WTC11 (cell line): ENCODE results near the gene BICD2. TPM values are rescaled to one million over a fixed set of nuclear protein-coding genes. Genes with fewer than 3 reads are reported as not detected.
"Not testable (repeated sequence)": the region's sequence is repeated elsewhere in the genome, so short reads cannot be mapped to it uniquely, and the experiment has no call there.

Source experiments
- ATAC-seq: fragments of 200-7000 bp; cut with Tn5 transposase; 2 replicates; pipeline ENCODE4 v1.10.0; 2021; ENCODE audit warnings: mild to moderate bottlenecking, moderate library complexity
- Bru-seq: library from RNA; stranded (reverse); fragments of 400-500 nt; gene quantifications from one replicate; lab custom pipeline; 2021; lab: Mats Ljungman, UMichigan
- CTCF ChIA-PET: fragments of 300-600 bp; sonication (Branson Sonifier 250); formaldehyde crosslinking; loops from one replicate; lab custom pipeline; 2021; ENCODE audit warnings: antibody characterized with exemption; lab: Charles Lee
- POLR2A ChIA-PET: fragments of 350-600 bp; sonication (Branson Sonifier 250); formaldehyde crosslinking; loops from one replicate; lab custom pipeline; 2021; ENCODE audit warnings: antibody characterized with exemption; lab: Charles Lee
- DNase-seq: peaks from one replicate; pipeline ENCODE4 v3.0.0; 2021; ENCODE audit warnings: low spot score
- H3K27ac Mint-ChIP-seq: 2 replicates; pipeline ENCODE4 v1.8.0; 2021; ENCODE audit warnings: mixed read lengths
- H3K27me3 Mint-ChIP-seq: 2 replicates; pipeline ENCODE4 v1.8.0; 2021; ENCODE audit warnings: low read depth, mild to moderate bottlenecking, moderate library complexity, mixed read lengths
- H3K36me3 Mint-ChIP-seq: 2 replicates; pipeline ENCODE4 v1.8.0; 2021; ENCODE audit warnings: mixed read lengths
- H3K4me1 Mint-ChIP-seq: 2 replicates; pipeline ENCODE4 v1.8.0; 2022; ENCODE audit warnings: mixed read lengths
- H3K4me3 Mint-ChIP-seq: 2 replicates; pipeline ENCODE4 v1.8.0; 2021; ENCODE audit warnings: mild to moderate bottlenecking, moderate library complexity, mixed read lengths
- H3K9me3 Mint-ChIP-seq: 2 replicates; pipeline ENCODE4 v1.8.0; 2021; ENCODE audit warnings: mixed read lengths
- ARID4B ChIP-seq: sonication (generic); formaldehyde crosslinking; IDR thresholded peaks from 2 replicates; pipeline ENCODE4 v1.8.0; 2023; ENCODE audit warnings: missing genetic modification reagents, mild to moderate bottlenecking, borderline replicate concordance
- CTCF ChIP-seq: fragments of 200-600 bp; IDR thresholded peaks from 2 replicates; pipeline ENCODE4 v1.8.0; 2022; ENCODE audit warnings: antibody characterized with exemption
- ERG ChIP-seq: fragments of 250-450 bp; sonication (Bioruptor Pico); IDR thresholded peaks from 2 replicates; pipeline ENCODE4 v1.8.0; 2021; ENCODE audit warnings: mild to moderate bottlenecking
- ESRRA ChIP-seq: sonication (generic); formaldehyde crosslinking; IDR thresholded peaks from 2 replicates; pipeline ENCODE4 v1.8.1; 2022; ENCODE audit warnings: mild to moderate bottlenecking, missing genetic modification reagents, borderline replicate concordance
- FOXK1 ChIP-seq: sonication (generic); formaldehyde crosslinking; IDR thresholded peaks from 2 replicates; pipeline ENCODE4 v1.8.0; 2022; ENCODE audit warnings: mild to moderate bottlenecking, moderate library complexity, missing genetic modification reagents
- FOXP1 ChIP-seq: sonication (generic); formaldehyde crosslinking; IDR thresholded peaks from 2 replicates; pipeline ENCODE4 v1.8.0; 2022; ENCODE audit warnings: missing genetic modification reagents, mild to moderate bottlenecking, moderate library complexity, borderline replicate concordance
- FOXP4 ChIP-seq: sonication (generic); formaldehyde crosslinking; IDR thresholded peaks from 2 replicates; pipeline ENCODE4 v1.8.0; 2022; ENCODE audit warnings: mild to moderate bottlenecking, missing genetic modification reagents
- PRDM15 ChIP-seq: sonication (generic); formaldehyde crosslinking; IDR thresholded peaks from 2 replicates; pipeline ENCODE4 v1.8.0; 2022; ENCODE audit warnings: missing genetic modification reagents
- SP1 ChIP-seq: sonication (generic); formaldehyde crosslinking; conservative IDR thresholded peaks from 2 replicates; pipeline ENCODE4 v1.8.1; 2022; ENCODE audit warnings: missing genetic modification reagents
- USF2 ChIP-seq: sonication (generic); formaldehyde crosslinking; IDR thresholded peaks from 2 replicates; pipeline ENCODE4 v1.8.1; 2023; ENCODE audit warnings: mild to moderate bottlenecking, missing genetic modification reagents, moderate library complexity
- long read RNA-seq, 3 experiments: library from RNA in 1 of 3; library from capped mRNA in 1 of 3; library from polyadenylated mRNA in 1 of 3; unstranded in 2 of 3; stranded (forward) in 1 of 3; transcript quantifications; one replicate each; pipeline ENCODE4 v2.0.0, GENCODE V29; 2021
- total RNA-seq: library from RNA; stranded (reverse); gene quantifications from 3 replicates; pipeline ENCODE4 v1.2.3, GENCODE V29; 2021

Gene BICD2
- total RNA-seq = 30.8 to 38.7 TPM (median 31.4 TPM) in 3 replicates
- percentile 74 among the genes with signal in this experiment for Bru-seq, nascent RNA
- long read RNA-seq, experiment 1, full-length matches to known transcripts = 105 of 161 reads
- long read RNA-seq, experiment 1, partial matches to known transcripts = 20 of 161 reads
- long read RNA-seq, experiment 1, other reads (novel, unspliced or antisense) = 36 of 161 reads
- long read RNA-seq, experiment 2, full-length matches to known transcripts = 9 of 45 reads
- long read RNA-seq, experiment 2, partial matches to known transcripts = 34 of 45 reads
- long read RNA-seq, experiment 2, other reads (novel, unspliced or antisense) = 2 of 45 reads
- long read RNA-seq, experiment 3, partial matches to known transcripts = 0 of 1 reads
- long read RNA-seq, experiment 3, other reads (novel, unspliced or antisense) = 1 of 1 reads

- CTCF ChIA-PET = interaction anchor here (0.6 to 3.0 kb wide), 4 partner anchors 27 to 306 kb away, joined by 4 to 9 read pairs (median 4); partner anchors contain the start of gene IPPK
- Mint-ChIP-seq H3K4me3 (peak within 1 kb of the TSS; percentile 87), H3K27me3 (no peaks in the 10 kb centered on the region; the same call in 1 of the 2 replicates), H3K4me1 (peaks cover 43% of the 10 kb centered on the region), H3K36me3 (no peaks in the 10 kb centered on the region)
- no peak for DNase-seq
- TF ChIP-seq FOXP4 (CRISPR knock-in tag) = peak; percentile 58; the same call in 1 of the 2 replicates
- no peak for TF ChIP-seq USF2 (CRISPR knock-in tag)
- no peak for TF ChIP-seq ERG (CRISPR knock-in tag)
- TF ChIP-seq, all 79 proteins: peak for 1
- POLR2A ChIA-PET = interaction anchor here (2.4 kb wide), 1 partner anchor 94 kb away, joined by 8 read pairs; the partner anchor contains the start of gene IPPK
- H3K9me3 Mint-ChIP-seq = no peaks in the 10 kb centered on the region
- H3K27ac Mint-ChIP-seq = peak within 1 kb of the TSS; percentile 90
- no peak for ATAC-seq
These were observed at the start of gene BICD2 for GRCh38 chr9:92764381-92764987. TSS of gene BICD2 (minus strand) at chr9:92764833. CDS start at chr9:92764744, 89 bp downstream.

- H3K36me3 Mint-ChIP-seq, POLR2A ChIA-PET, H3K9me3 Mint-ChIP-seq, H3K27ac Mint-ChIP-seq: not testable (repeated sequence)
- DNase-seq (peak; percentile 40), ATAC-seq (peak; percentile 36)
- CTCF ChIA-PET = interaction anchor here (0.6 to 2.8 kb wide), 10 partner anchors 10 to 226 kb away, joined by 3 to 28 read pairs (median 4); no protein-coding TSS in a partner anchor
- H3K4me3 Mint-ChIP-seq = peak overlapping the region; percentile 87
- H3K4me1 Mint-ChIP-seq = peaks cover 18% of the 10 kb centered on the region
- H3K27me3 Mint-ChIP-seq = peaks cover 66% of the 10 kb centered on the region
These were observed 45.1 kb upstream of the BICD2 start for GRCh38 chr9:92809629-92810326.

GRCh38 chr9:92808726-92809451 is 44.3 kb upstream of the BICD2 start:
- Mint-ChIP-seq H3K27ac (no peak overlapping the region), H3K9me3 (no peaks in the 10 kb centered on the region), H3K4me3 (peak overlapping the region; percentile 87), H3K36me3 (no peaks in the 10 kb centered on the region), H3K4me1 (peaks cover 18% of the 10 kb centered on the region), H3K27me3 (peaks cover 66% of the 10 kb centered on the region)
- POLR2A ChIA-PET = no interaction called here
- DNase-seq (peak; percentile 80), ATAC-seq (peak; percentile 83)
- CTCF ChIA-PET = interaction anchor here (0.6 to 2.8 kb wide), 18 partner anchors 9 to 494 kb away, joined by 3 to 28 read pairs (median 3); no protein-coding TSS in a partner anchor
- TF ChIP-seq ESRRA (CRISPR knock-in tag) (0 out of 2 replicates have a peak, but pooled peaks have one; percentile 31), SP1 (peak; percentile 67), ARID4B (CRISPR knock-in tag) (0 out of 2 replicates have a peak, but pooled peaks have one; percentile 57), FOXP1 (CRISPR knock-in tag) (peak; percentile 62), CTCF (no peak), FOXK1 (CRISPR knock-in tag) (peak; percentile 31; the same call in 1 of the 2 replicates), PRDM15 (CRISPR knock-in tag) (peak; percentile 58)
